Neutrophil (primary cell): Measurements from ENCODE around the gene TMEM54.

Source experiments
- H3K27ac ChIP-seq: fragments of 200-600 bp; sonication (generic); 2 replicates; pipeline ENCODE4 v1.5.1; 2016; ENCODE audit warnings: mild to moderate bottlenecking, moderate library complexity
- H3K27me3 ChIP-seq: fragments of 200-600 bp; sonication (generic); 2 replicates; pipeline ENCODE4 v1.6.0; 2016; ENCODE audit warnings: mild to moderate bottlenecking
- H3K36me3 ChIP-seq: fragments of 200-600 bp; sonication (generic); 2 replicates; pipeline ENCODE4 v1.5.1; 2017
- H3K4me1 ChIP-seq, 2 experiments: fragments of 200-600 bp in 1 of 2; sonication (generic) in 1 of 2; 1 replicate in 1 of 2; 2 replicates in 1 of 2; pipeline versions ENCODE4 v1.5.1 to v1.6.1; 2013 to 2016; ENCODE audit warnings: low read depth in 1 of 2, low read length in 1 of 2, mild to moderate bottlenecking in 1 of 2, moderate library complexity in 1 of 2; ENCODE audit not compliant: control insufficient read depth in 1 of 2, insufficient read depth in 1 of 2
- H3K4me3 ChIP-seq, 2 experiments: fragments of 200-600 bp in 1 of 2; sonication (generic) in 1 of 2; 1 replicate in 1 of 2; 2 replicates in 1 of 2; pipeline ENCODE4 v1.5.1; 2013 to 2016; ENCODE audit warnings: low read depth in 1 of 2, low read length in 1 of 2, mild to moderate bottlenecking in 1 of 2, moderate library complexity in 1 of 2
- H3K9me3 ChIP-seq: fragments of 200-600 bp; sonication (generic); 2 replicates; pipeline ENCODE4 v1.5.1; 2016
- CTCF ChIP-seq: fragments of 200-600 bp; sonication (generic); IDR thresholded peaks from 2 replicates; pipeline ENCODE4 v1.5.1; 2016; ENCODE audit warnings: antibody characterized with exemption

Gene TMEM54

DNA sequence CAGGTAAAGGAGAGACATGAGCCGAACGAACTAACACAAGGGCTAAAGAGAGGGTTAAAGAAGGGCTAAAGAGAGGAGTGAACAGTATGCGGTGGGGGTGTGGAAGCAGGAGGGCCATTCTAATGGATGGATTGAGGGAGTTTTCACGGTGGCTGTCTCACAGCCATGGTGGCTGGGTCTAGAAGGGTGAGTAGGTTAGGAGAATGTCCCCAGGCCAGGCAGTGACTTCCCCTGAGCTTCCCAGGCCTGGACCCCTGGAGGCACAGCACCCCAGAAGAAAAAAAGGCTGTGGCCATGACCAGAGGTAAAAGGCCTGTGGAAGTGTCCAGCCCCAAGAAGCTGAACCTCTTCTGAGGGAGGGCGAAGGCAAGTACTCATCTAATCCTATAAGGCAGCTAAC lies 34.0 kb downstream of the TMEM54 start:
- H3K4me3 ChIP-seq, result no peak overlapping the region
- peaks cover 34% of the 10 kb centered on the region for H3K27me3 ChIP-seq
- no peak overlapping the region for H3K27ac ChIP-seq
- TF ChIP-seq CTCF, result no peak
- H3K4me1 ChIP-seq, result no peaks in the 10 kb centered on the region
- peaks cover 14% of the 10 kb centered on the region for H3K36me3 ChIP-seq
- no peaks in the 10 kb centered on the region for H3K9me3 ChIP-seq

- Histone ChIP-seq H3K27me3 (peaks cover 21% of the 10 kb centered on the region), H3K27ac (no peak overlapping the region), H3K9me3 (no peaks in the 10 kb centered on the region), H3K4me1 (no peaks in the 10 kb centered on the region), H3K4me3 (no peak overlapping the region), H3K36me3 (peaks cover 21% of the 10 kb centered on the region)
- TF ChIP-seq CTCF, result no peak
These were observed 35.4 kb downstream of the TMEM54 start for GRCh38 chr1:32865639-32866405.

GRCh38 chr1:32864375-32865019 lies 36.7 kb downstream of the TMEM54 start:
- TF ChIP-seq CTCF, result no peak
- Histone ChIP-seq H3K4me3 (no peak overlapping the region), H3K27me3 (peaks cover 9% of the 10 kb centered on the region), H3K36me3 (peaks cover 22% of the 10 kb centered on the region), H3K9me3 (no peaks in the 10 kb centered on the region), H3K27ac (no peak overlapping the region), H3K4me1 (no peaks in the 10 kb centered on the region)

GRCh38 chr1:32863881-32864245 lies 37.3 kb downstream of the TMEM54 start:
- H3K27me3 ChIP-seq, result peaks cover 3% of the 10 kb centered on the region
- no peaks in the 10 kb centered on the region for H3K4me1 ChIP-seq
- peaks cover 28% of the 10 kb centered on the region for H3K36me3 ChIP-seq
- H3K27ac ChIP-seq, result no peak overlapping the region
- no peak overlapping the region for H3K4me3 ChIP-seq
- H3K9me3 ChIP-seq, result no peaks in the 10 kb centered on the region
- TF ChIP-seq CTCF, result no peak

DNA sequence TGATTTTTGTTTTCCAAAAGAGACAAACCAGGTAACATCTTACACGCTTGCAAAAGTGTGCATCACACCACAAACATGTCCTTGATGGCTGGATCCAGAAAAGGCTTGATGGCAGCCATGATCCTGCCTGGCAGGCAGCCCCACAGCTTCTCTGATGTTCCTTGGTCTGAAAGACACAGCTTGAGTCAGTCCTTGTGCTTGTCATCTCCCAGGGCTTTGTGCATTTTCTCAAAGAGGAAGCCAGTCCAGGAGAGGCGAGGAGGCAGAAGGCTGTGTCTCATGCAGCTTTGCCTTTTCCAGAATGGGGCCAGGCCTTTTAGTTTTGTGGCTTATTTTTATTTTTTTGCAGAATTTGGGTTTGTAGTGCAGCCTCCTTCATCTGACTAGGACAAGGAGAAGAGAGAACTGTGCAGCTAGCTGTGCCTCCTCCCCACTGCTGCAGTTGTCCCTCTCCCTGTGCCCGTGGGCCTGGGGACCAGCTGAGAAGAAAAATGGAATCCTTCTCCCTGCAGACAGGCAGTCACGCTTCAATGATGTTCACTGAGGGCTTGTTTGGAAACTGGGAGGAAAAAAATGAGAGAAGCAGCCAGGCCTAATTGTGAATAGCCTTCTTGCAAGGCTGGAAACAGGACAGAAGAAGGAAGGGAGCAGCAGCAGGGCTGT lies 37.8 kb downstream of the TMEM54 start:
- Histone ChIP-seq H3K27ac (no peak overlapping the region), H3K4me3 (no peak overlapping the region), H3K27me3 (no peaks in the 10 kb centered on the region), H3K9me3 (no peaks in the 10 kb centered on the region), H3K4me1 (no peaks in the 10 kb centered on the region), H3K36me3 (peaks cover 33% of the 10 kb centered on the region)
- TF ChIP-seq CTCF, result no peak
